C4-2B (cell line): ENCODE measurements around the gene GALNT2.
A peak's percentile ranks its signal among the peaks of the same experiment; 100 is the strongest.

ENCODE experiments used
- H3K27ac ChIP-seq: fragments of 450-650 bp; 2 replicates; pipeline ENCODE4 v1.5.1; 2017
- CTCF ChIP-seq: fragments of 450-650 bp; conservative IDR thresholded peaks from 2 replicates; pipeline ENCODE4 v1.5.1; 2017; ENCODE audit warnings: mild to moderate bottlenecking
- ZFX ChIP-seq: fragments of 450-650 bp; IDR thresholded peaks from 2 replicates; pipeline ENCODE4 v1.6.1; 2017

The GALNT2 gene

DNA sequence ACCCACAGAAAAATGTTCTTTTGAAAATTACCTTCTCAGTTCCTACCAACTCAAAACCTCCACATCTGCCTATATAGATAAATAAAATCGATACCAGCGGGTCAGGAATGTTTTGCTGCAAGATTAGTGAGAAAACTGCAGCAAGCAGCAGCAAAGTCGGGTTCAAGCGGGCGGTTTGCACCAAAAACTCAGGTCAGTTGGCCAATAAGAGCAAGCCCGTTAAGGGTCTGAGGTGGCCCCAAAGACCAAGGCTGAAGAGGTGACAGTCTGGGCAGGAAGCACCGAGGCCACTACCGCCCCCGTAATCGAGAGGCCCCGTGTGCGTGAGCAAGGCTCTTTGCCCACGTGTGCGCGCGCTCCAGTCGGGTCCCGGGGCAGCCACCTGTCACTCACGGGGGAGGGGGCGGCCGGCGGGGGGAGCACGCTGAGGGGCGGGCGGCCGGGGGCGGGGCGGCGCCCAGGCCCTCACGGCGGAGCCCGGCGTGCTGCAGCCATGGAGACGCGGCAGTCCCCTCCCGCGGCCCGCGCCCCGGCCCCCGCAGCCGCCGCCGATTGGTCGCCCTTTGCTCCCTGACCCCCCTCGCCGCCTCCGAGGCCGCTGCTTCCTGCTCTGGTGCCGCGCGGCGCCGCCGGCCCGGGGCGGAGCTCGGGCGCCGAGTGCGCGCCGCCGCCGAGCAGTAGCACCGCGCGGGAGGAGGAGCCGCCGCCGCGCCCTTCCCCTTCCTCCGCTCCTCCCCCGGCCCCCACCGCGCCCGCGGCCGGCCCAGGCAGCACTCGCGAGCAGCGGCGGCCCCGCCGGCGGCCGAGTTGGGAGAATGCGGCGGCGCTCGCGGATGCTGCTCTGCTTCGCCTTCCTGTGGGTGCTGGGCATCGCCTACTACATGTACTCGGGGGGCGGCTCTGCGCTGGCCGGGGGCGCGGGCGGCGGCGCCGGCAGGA is at the start of gene GALNT2:
GALNT2 (plus strand) TSS at position 773 of the 939 bp plus-strand sequence; CDS start at position 816, 43 bp downstream.
- H3K27ac ChIP-seq, result peak within 1 kb of the TSS; percentile 82
- TF ChIP-seq ZFX (peak; percentile 34), CTCF (peak; percentile 8)

DNA sequence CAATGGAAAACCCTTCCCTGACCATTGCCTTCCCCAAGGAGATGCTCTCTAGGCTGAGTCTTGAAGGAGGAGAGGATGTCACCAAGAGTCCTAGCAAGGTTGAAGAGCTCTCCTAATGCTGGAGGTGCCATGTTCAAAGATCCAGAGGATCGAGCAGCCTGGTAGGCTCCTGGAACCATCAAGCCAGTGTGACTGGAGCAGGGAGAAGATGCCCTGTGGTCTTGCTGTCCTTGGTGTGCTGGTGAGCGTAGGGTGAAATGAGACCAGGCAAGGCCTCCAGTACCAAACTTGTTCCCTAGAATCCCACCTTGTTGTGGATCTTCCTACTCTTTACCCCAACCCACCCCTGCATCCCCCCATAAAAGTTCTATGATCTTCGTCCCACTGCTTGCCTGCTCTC is 46.6 kb upstream of the GALNT2 start:
- no peak overlapping the region for H3K27ac ChIP-seq
- no peak for TF ChIP-seq CTCF
- TF ChIP-seq ZFX, result no peak

GRCh38 chr1:230022666-230023380 is 44.2 kb upstream of the GALNT2 start:
- TF ChIP-seq ZFX, result no peak
- H3K27ac ChIP-seq, result no peak overlapping the region

DNA sequence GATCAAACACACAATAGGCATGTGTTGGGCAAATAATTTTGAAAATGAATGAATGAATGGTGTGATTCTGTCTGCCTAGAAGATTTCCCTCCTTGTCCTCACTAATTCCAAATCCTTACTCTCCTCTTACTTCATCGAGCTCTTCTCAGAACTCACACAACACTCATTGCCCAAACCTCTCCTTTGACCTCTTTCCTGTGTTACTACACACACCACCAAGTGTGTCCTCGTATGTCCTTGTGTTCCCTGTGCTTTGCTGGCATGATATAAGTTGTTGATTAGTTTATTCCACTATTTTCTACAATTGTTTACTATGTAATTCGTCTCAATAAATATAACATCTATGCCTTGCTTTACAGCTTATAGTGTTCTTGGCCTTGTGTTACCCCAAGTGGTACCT is 41.4 kb upstream of the GALNT2 start:
- no peak for TF ChIP-seq CTCF
- TF ChIP-seq ZFX, result no peak
- H3K27ac ChIP-seq, result no peak overlapping the region

GRCh38 chr1:230026139-230026538 is 40.9 kb upstream of the GALNT2 start:
- TF ChIP-seq ZFX, result no peak
- TF ChIP-seq CTCF, result no peak
- H3K27ac ChIP-seq, result no peak overlapping the region

DNA sequence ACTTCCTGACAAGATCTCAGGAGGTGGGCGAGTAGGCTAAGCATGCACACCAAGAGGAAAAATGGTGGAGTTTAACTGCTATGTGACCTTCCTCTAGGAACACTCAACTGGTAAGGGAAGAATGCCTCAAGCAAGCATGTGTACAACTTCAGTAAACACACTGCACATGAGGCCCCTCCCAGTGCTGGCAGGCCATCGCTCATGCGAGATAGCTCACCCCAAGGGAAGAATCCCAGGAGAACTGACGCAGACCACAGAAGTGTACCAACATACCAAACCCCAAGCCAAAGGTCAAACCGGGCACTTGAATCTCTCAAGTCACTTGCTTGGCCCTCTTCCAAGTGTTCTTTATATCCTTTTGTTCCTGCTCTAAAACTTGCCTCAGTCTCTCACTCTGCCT is 40.5 kb upstream of the GALNT2 start:
- no peak overlapping the region for H3K27ac ChIP-seq
- TF ChIP-seq ZFX, result no peak
- no peak for TF ChIP-seq CTCF

DNA sequence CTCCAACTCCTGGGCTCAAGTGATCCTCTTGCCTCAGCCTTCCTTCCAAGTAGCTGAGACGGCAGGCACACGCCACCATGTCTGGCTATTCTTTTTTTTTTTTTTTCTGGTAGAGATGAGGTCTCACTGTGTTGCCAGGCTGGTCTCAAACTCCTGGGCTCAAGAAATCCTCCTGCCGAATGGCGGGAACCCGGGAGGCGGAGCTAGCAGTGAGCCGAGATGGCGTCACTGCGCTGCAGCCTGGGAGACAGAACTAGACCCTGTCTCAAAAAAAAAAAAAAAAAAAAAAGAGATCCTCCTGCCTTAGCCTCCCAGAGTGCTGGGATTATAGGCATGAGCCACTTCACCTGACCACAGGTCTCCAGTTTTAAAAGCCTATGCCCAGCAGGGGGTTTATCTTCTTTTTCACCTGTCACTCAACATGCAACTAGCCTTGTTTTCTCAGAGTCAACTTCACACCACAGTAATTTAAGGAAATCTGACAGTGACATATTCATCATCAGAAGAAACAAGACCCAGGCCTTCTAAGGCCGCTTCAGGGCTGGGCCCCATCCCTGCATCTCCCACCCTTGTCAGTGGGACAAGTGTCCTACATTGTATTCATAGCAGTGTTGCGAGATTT is 38.3 kb upstream of the GALNT2 start:
- TF ChIP-seq ZFX, result no peak
- TF ChIP-seq CTCF, result no peak
- no peak overlapping the region for H3K27ac ChIP-seq
